ENCODE measurements around the gene HABP4.

Gene HABP4

DNA sequence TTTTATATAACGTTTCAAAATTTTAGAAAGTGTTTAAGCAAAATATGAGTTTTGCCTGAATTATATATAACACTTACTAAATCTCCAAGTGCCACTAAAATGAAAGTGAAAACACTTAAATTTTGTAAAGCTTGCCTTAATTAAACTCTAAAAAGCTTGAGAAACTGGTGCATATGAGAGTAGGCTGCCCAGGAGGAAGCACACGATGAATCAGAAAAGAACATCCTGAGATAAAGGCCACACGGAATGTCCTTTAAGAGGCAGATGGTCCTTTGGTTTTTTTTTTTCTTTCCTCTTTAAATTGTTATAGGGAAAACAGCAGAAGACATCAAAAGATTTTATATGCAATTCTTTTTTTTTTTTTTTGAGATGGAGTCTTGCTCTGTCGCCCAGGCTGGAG is 60.3 kb downstream of the HABP4 start:
- no peaks in the 10 kb centered on the region for H3K9me3 ChIP-seq
- H3K36me3 ChIP-seq: peaks cover 28% of the 10 kb centered on the region
- no peak overlapping the region for H3K4me3 ChIP-seq (ENCODE audit: low read depth in 1 of 2, low read length in 1 of 2)
- TF ChIP-seq, protein P1, sequence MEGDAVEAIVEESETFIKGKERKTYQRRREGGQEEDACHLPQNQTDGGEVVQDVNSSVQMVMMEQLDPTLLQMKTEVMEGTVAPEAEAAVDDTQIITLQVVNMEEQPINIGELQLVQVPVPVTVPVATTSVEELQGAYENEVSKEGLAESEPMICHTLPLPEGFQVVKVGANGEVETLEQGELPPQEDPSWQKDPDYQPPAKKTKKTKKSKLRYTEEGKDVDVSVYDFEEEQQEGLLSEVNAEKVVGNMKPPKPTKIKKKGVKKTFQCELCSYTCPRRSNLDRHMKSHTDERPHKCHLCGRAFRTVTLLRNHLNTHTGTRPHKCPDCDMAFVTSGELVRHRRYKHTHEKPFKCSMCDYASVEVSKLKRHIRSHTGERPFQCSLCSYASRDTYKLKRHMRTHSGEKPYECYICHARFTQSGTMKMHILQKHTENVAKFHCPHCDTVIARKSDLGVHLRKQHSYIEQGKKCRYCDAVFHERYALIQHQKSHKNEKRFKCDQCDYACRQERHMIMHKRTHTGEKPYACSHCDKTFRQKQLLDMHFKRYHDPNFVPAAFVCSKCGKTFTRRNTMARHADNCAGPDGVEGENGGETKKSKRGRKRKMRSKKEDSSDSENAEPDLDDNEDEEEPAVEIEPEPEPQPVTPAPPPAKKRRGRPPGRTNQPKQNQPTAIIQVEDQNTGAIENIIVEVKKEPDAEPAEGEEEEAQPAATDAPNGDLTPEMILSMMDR (IDR thresholded peaks at IDR 0.05): no peak
- no peaks in the 10 kb centered on the region for H3K4me1 ChIP-seq (ENCODE audit: control insufficient read depth in 1 of 2, insufficient read depth in 1 of 2, low read depth in 1 of 2, low read length in 1 of 2)
- no peaks in the 10 kb centered on the region for H3K27me3 ChIP-seq
- no peak overlapping the region for H3K27ac ChIP-seq

DNA sequence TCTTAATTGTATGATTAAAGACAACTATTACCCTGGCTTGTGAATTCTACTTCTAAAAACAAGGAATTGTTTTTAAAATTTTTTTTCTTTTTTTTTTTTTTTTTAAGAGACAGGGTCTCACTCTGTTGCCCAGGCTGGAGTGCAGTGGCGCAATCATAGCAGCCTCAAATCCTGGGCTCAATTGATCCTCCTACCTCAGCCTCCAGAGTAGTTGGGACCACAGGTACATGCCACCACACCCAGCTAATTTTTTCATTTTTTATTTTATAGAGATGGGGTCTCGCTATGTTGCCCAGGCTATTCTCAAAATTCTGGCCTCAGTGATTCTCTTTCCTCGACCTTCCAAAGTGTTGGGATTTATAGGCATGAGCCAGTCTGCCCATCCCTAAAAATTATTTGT is 62.3 kb downstream of the HABP4 start:
- Histone ChIP-seq H3K36me3 (peaks cover 28% of the 10 kb centered on the region), H3K27ac (no peak overlapping the region), H3K27me3 (no peaks in the 10 kb centered on the region), H3K9me3 (no peaks in the 10 kb centered on the region), H3K4me3 (ENCODE audit: low read depth in 1 of 2, low read length in 1 of 2) (no peak overlapping the region), H3K4me1 (ENCODE audit: control insufficient read depth in 1 of 2, insufficient read depth in 1 of 2, low read depth in 1 of 2, low read length in 1 of 2) (no peaks in the 10 kb centered on the region)
- TF ChIP-seq, protein P1 (IDR thresholded peaks at IDR 0.05): no peak

DNA sequence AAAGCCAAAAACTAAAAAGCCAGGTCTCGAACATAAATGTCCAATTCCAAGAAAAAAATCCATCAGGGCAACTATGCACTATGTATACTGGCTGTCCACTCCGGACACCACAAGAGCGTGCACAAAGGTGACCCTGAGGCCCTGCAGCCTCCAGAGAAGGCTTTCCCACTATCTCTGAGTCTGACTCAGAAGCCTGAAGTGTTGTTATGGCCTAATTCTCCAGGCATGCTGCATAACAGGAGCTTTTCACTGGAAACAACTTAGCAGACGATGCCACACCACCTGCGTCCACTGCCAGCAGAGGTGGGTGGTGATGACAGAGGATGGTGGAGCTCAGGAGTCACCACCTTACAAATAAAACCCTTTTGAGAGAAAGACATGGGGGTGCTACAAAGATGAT is 63.7 kb downstream of the HABP4 start:
- Histone ChIP-seq H3K27ac (no peak overlapping the region), H3K4me3 (ENCODE audit: low read depth in 1 of 2, low read length in 1 of 2) (no peak overlapping the region), H3K9me3 (no peaks in the 10 kb centered on the region), H3K4me1 (ENCODE audit: control insufficient read depth in 1 of 2, insufficient read depth in 1 of 2, low read depth in 1 of 2, low read length in 1 of 2) (no peaks in the 10 kb centered on the region), H3K27me3 (no peaks in the 10 kb centered on the region), H3K36me3 (peaks cover 32% of the 10 kb centered on the region)
- TF ChIP-seq, protein P1 (IDR thresholded peaks at IDR 0.05): no peak

DNA sequence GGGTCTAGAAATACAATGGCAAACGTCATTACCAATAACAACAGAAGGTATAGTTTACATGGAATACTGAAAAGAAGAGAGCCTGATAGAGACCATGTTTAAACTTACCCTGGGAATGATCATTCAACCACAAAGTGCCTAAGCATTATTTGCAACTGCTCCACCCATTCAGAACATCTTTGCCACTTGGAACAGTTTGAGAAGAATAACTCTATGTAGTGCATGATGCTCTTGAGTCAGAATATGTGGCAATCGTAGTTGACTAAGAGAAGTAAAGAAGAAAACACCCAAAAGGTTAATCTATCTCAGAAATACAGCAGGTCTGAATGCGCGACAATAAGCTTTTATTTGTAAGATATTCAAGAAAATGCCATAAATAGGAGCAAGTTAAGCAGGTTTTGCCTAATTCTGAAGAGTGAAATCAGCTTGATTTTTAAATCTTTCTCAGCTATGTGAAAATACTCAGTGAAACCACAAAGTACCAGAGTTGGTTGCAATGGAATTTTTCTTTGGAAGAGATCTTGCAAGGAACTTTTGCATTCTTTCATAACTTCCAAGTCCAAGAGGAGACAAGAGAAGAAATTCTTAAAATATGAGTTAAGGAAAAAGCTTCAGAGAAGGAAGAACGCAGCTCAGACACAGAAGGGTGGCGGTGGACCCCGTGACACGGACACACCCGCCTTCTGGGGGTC is 64.3 kb downstream of the HABP4 start:
- H3K9me3 ChIP-seq: no peaks in the 10 kb centered on the region
- H3K27me3 ChIP-seq: no peaks in the 10 kb centered on the region
- TF ChIP-seq, protein P1 (IDR thresholded peaks at IDR 0.05): no peak
- no peaks in the 10 kb centered on the region for H3K4me1 ChIP-seq (ENCODE audit: control insufficient read depth in 1 of 2, insufficient read depth in 1 of 2, low read depth in 1 of 2, low read length in 1 of 2)
- H3K36me3 ChIP-seq: peaks cover 27% of the 10 kb centered on the region
- no peak overlapping the region for H3K27ac ChIP-seq
- H3K4me3 ChIP-seq (ENCODE audit: low read depth in 1 of 2, low read length in 1 of 2): no peak overlapping the region

DNA sequence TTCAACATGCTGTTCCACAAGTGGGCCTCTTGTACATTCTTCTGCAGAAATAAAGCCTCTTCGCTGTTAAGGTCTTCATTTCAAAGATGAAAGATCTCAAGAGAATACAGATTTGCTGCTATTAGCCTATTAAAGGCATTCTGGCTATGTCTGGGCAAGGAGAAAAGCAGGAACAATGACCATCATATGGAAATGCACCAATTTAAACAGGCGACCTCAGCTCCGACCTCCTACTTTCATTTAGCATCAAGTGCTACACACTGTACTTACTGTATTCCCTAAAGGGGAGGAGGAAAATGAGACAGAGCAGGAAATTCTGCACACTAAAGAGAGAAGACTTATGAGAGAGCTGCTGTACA is 64.8 kb downstream of the HABP4 start:
- no peak overlapping the region for H3K27ac ChIP-seq
- TF ChIP-seq, protein P1 (IDR thresholded peaks at IDR 0.05): no peak

More for the DNA sequence above, 64.8 kb downstream of the HABP4 start:
- no peaks in the 10 kb centered on the region for H3K4me1 ChIP-seq (ENCODE audit: control insufficient read depth in 1 of 2, insufficient read depth in 1 of 2, low read depth in 1 of 2, low read length in 1 of 2)
- no peaks in the 10 kb centered on the region for H3K9me3 ChIP-seq
- no peak overlapping the region for H3K4me3 ChIP-seq (ENCODE audit: low read depth in 1 of 2, low read length in 1 of 2)
- H3K27me3 ChIP-seq: no peaks in the 10 kb centered on the region
- peaks cover 27% of the 10 kb centered on the region for H3K36me3 ChIP-seq
